Neural cell (in vitro differentiated cells): ENCODE results near the gene ICAM3. TPM values are rescaled to one million over a fixed set of nuclear protein-coding genes. Genes with fewer than 3 reads are reported as not detected.
A peak's percentile ranks its signal among the peaks of the same experiment; 100 is the strongest.

Source experiments
- H2AFZ ChIP-seq: fragments of 200-600, 300-800 bp; sonication (generic), shearing (Covaris generic); 2 replicates; pipeline ENCODE4 v1.6.0; 2014; ENCODE audit warnings: low read depth, mild to moderate bottlenecking, antibody characterized with exemption, low read length, moderate library complexity
- H3F3A ChIP-seq: fragments of 200-600 bp; shearing (Covaris generic); 2 replicates; pipeline ENCODE4 v1.6.1; 2016; ENCODE audit warnings: mild to moderate bottlenecking, moderate library complexity, mixed read lengths, antibody characterized with exemption, low read length; ENCODE audit not compliant: insufficient read depth, poor library complexity, severe bottlenecking
- H3K27ac ChIP-seq: fragments of 200-600, 300-800 bp; sonication (generic), shearing (Covaris generic); 2 replicates; pipeline ENCODE4 v1.5.1; 2014; ENCODE audit warnings: mild to moderate bottlenecking, low read length, moderate library complexity
- H3K27me3 ChIP-seq: fragments of 300-800, 200-600 bp; sonication (generic), shearing (Covaris generic); 2 replicates; pipeline ENCODE4 v1.6.0; 2014; ENCODE audit warnings: mild to moderate bottlenecking, low read depth, low read length, moderate library complexity; ENCODE audit not compliant: insufficient read depth
- H3K36me3 ChIP-seq: fragments of 300-800, 200-600 bp; sonication (generic), shearing (Covaris generic); 2 replicates; pipeline ENCODE4 v1.5.1; 2014; ENCODE audit warnings: mild to moderate bottlenecking, antibody characterized with exemption, low read length, moderate library complexity; ENCODE audit not compliant: insufficient read depth
- H3K4me2 ChIP-seq: fragments of 300-800, 200-600 bp; sonication (generic), shearing (Covaris generic); 2 replicates; pipeline ENCODE4 v1.6.0; 2014; ENCODE audit warnings: mild to moderate bottlenecking, low read length
- H3K4me3 ChIP-seq: fragments of 300-800, 200-600 bp; sonication (generic), shearing (Covaris generic); 2 replicates; pipeline ENCODE4 v1.5.1; 2014; ENCODE audit warnings: mild to moderate bottlenecking, low read length, moderate library complexity
- H3K79me2 ChIP-seq: fragments of 200-600 bp; shearing (Covaris generic); replicated peaks from 2 replicates; pipeline ENCODE4 v1.6.0; 2014; ENCODE audit warnings: mild to moderate bottlenecking, low read length, moderate library complexity; ENCODE audit not compliant: insufficient read depth
- H3K9ac ChIP-seq: fragments of 300-800, 200-600 bp; sonication (generic), shearing (Covaris generic); 2 replicates; pipeline ENCODE4 v1.6.1; 2016; ENCODE audit warnings: mild to moderate bottlenecking, low read length, mixed read lengths
- H3K9me2 ChIP-seq: fragments of 200-600 bp; shearing (Covaris generic); 2 replicates; pipeline ENCODE4 v1.6.1; 2016; ENCODE audit warnings: mild to moderate bottlenecking, low read length, mixed read lengths; ENCODE audit not compliant: insufficient read depth
- H3K9me3 ChIP-seq: fragments of 200-600, 300-800 bp; sonication (generic), shearing (Covaris generic); 2 replicates; pipeline ENCODE4 v1.6.1; 2016; ENCODE audit warnings: mild to moderate bottlenecking, mixed run types, low read length, moderate library complexity, mixed read lengths
- H4K20me1 ChIP-seq: fragments of 200-600 bp; shearing (Covaris generic); 2 replicates; pipeline ENCODE4 v1.6.1; 2016; ENCODE audit warnings: mild to moderate bottlenecking, mixed run types; ENCODE audit not compliant: insufficient read depth
- CTCF ChIP-seq: fragments of 450-650 bp; IDR thresholded peaks from 2 replicates; pipeline ENCODE4 v1.5.1; 2014; ENCODE audit warnings: antibody characterized with exemption, mild to moderate bottlenecking, moderate library complexity; ENCODE audit not compliant: poor library complexity, severe bottlenecking
- EP300 ChIP-seq: fragments of 450-650 bp; conservative IDR thresholded peaks from 2 replicates; pipeline ENCODE4 v1.6.1; 2014; ENCODE audit warnings: antibody characterized with exemption, mild to moderate bottlenecking, moderate library complexity; ENCODE audit not compliant: poor library complexity, severe bottlenecking
- EZH2 ChIP-seq: fragments of 200-600, 300-800 bp; shearing (Covaris generic), sonication (generic); IDR thresholded peaks from 2 replicates; pipeline ENCODE4 v1.6.1; 2014; ENCODE audit warnings: antibody characterized with exemption, low read length, borderline replicate concordance, mild to moderate bottlenecking; ENCODE audit not compliant: insufficient read depth, poor library complexity, severe bottlenecking
- MXI1 ChIP-seq: fragments of 450-650 bp; conservative IDR thresholded peaks from 2 replicates; pipeline ENCODE4 v1.6.1; 2014; ENCODE audit warnings: antibody characterized with exemption, mild to moderate bottlenecking; ENCODE audit not compliant: poor library complexity, severe bottlenecking
- POLR2AphosphoS5 ChIP-seq: IDR thresholded peaks from 2 replicates; pipeline ENCODE4 v1.6.1; 2012
- RAD21 ChIP-seq: fragments of 450-650 bp; conservative IDR thresholded peaks from 2 replicates; pipeline ENCODE4 v1.6.1; 2014; ENCODE audit warnings: antibody characterized with exemption, mild to moderate bottlenecking, moderate library complexity
- SMC3 ChIP-seq: fragments of 450-650 bp; conservative IDR thresholded peaks from 2 replicates; pipeline ENCODE4 v1.6.1; 2014; ENCODE audit warnings: antibody characterized with exemption, mild to moderate bottlenecking, moderate library complexity; ENCODE audit not compliant: poor library complexity
- TAF1 ChIP-seq: IDR thresholded peaks from 2 replicates; pipeline ENCODE4 v1.6.1; 2012; ENCODE audit warnings: low read depth
- polyA plus RNA-seq: library from polyadenylated mRNA; depleted of rRNA; stranded (reverse); fragments of >200 nt; gene quantifications from 2 replicates; pipeline ENCODE4 v1.2.3, GENCODE V29; 2014
- TF ChIP-seq, protein P1 (sequence below): IDR thresholded peaks from 2 replicates; pipeline ENCODE4 v1.6.1; 2012; ENCODE audit warnings: borderline replicate concordance

Gene ICAM3
- polyA plus RNA-seq, 1 donor from 2014 or later = 0.53 TPM

- Histone ChIP-seq H2AFZ (no peak overlapping the region), H3F3A (no peaks in the 10 kb centered on the region), H3K9me3 (no peaks in the 10 kb centered on the region), H3K27ac (no peak overlapping the region), H3K4me2 (no peak overlapping the region), H3K27me3 (no peaks in the 10 kb centered on the region), H3K9me2 (no peaks in the 10 kb centered on the region), H3K79me2 (peaks cover 17% of the 10 kb centered on the region), H4K20me1 (no peaks in the 10 kb centered on the region), H3K9ac (no peak overlapping the region), H3K4me3 (no peak overlapping the region), H3K36me3 (no peaks in the 10 kb centered on the region)
- TF ChIP-seq, protein P1, sequence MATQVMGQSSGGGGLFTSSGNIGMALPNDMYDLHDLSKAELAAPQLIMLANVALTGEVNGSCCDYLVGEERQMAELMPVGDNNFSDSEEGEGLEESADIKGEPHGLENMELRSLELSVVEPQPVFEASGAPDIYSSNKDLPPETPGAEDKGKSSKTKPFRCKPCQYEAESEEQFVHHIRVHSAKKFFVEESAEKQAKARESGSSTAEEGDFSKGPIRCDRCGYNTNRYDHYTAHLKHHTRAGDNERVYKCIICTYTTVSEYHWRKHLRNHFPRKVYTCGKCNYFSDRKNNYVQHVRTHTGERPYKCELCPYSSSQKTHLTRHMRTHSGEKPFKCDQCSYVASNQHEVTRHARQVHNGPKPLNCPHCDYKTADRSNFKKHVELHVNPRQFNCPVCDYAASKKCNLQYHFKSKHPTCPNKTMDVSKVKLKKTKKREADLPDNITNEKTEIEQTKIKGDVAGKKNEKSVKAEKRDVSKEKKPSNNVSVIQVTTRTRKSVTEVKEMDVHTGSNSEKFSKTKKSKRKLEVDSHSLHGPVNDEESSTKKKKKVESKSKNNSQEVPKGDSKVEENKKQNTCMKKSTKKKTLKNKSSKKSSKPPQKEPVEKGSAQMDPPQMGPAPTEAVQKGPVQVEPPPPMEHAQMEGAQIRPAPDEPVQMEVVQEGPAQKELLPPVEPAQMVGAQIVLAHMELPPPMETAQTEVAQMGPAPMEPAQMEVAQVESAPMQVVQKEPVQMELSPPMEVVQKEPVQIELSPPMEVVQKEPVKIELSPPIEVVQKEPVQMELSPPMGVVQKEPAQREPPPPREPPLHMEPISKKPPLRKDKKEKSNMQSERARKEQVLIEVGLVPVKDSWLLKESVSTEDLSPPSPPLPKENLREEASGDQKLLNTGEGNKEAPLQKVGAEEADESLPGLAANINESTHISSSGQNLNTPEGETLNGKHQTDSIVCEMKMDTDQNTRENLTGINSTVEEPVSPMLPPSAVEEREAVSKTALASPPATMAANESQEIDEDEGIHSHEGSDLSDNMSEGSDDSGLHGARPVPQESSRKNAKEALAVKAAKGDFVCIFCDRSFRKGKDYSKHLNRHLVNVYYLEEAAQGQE = no peak
These were observed 4.0 kb downstream of the ICAM3 start for GRCh38 chr19:10335352-10335985.

- H3K4me3 ChIP-seq = peak overlapping the region; percentile 91
- no peaks in the 10 kb centered on the region for H3F3A ChIP-seq
- no peak overlapping the region for H3K9ac ChIP-seq
- no peaks in the 10 kb centered on the region for H3K27me3 ChIP-seq
- no peaks in the 10 kb centered on the region for H4K20me1 ChIP-seq
- no peaks in the 10 kb centered on the region for H3K9me2 ChIP-seq
- H3K36me3 ChIP-seq = no peaks in the 10 kb centered on the region
- TF ChIP-seq SMC3 = no peak
- no peak for TF ChIP-seq MXI1
- TF ChIP-seq, protein P1 = no peak
- no peak for TF ChIP-seq POLR2AphosphoS5
- no peak for TF ChIP-seq CTCF
- no peak for TF ChIP-seq RAD21
- TF ChIP-seq EP300 = no peak
- no peak for TF ChIP-seq EZH2
- no peak for TF ChIP-seq TAF1
- H3K4me2 ChIP-seq = no peak overlapping the region
- H2AFZ ChIP-seq = no peak overlapping the region
- no peaks in the 10 kb centered on the region for H3K9me3 ChIP-seq
- H3K27ac ChIP-seq = no peak overlapping the region
- H3K79me2 ChIP-seq = peaks cover 22% of the 10 kb centered on the region
These were observed 4.7 kb downstream of the ICAM3 start for GRCh38 chr19:10334588-10335351.
